ENCODE results near the gene ZNF41. TPM values are rescaled to one million over a fixed set of nuclear protein-coding genes. Genes with fewer than 3 reads are reported as not detected.
"Not testable (repeated sequence)": the region's sequence is repeated elsewhere in the genome, so short reads cannot be mapped to it uniquely, and the experiment has no call there.

Gene ZNF41
- total RNA-seq, 4 donors from 2014 or later = 5.5 to 11.3 (median 6.5) TPM

- Histone ChIP-seq H3K4me1 (peaks cover 3% of the 10 kb centered on the region), H3K36me3 (no peaks in the 10 kb centered on the region), H3K4me3 (no peak overlapping the region), H3K9me3 (no peaks in the 10 kb centered on the region), H3K27me3 (no peaks in the 10 kb centered on the region), H3K27ac (no peak overlapping the region)
- no peak for DNase-seq (ENCODE audit: low spot score in 2 of 2)
- no peak for TF ChIP-seq POLR2A (IDR thresholded peaks at IDR 0.05)
- TF ChIP-seq EP300 (IDR thresholded peaks at IDR 0.05) = no peak
- TF ChIP-seq POLR2AphosphoS5 (IDR thresholded peaks at IDR 0.05) = no peak
- no peak for TF ChIP-seq CTCF (IDR thresholded peaks at IDR 0.05)
- WGBS = 51% methylated on average over 3 of the region's 3 CpGs
Measured at GRCh38 chrX:47518144-47518543, 35.1 kb upstream of the ZNF41 start.

GRCh38 chrX:47515941-47516665 is 33.1 kb upstream of the ZNF41 start:
- no peak for DNase-seq (ENCODE audit: low spot score in 2 of 2)
- TF ChIP-seq POLR2A (IDR thresholded peaks at IDR 0.05) (no peak), CTCF (IDR thresholded peaks at IDR 0.05) (no peak), POLR2AphosphoS5 (IDR thresholded peaks at IDR 0.05) (no peak), EP300 (IDR thresholded peaks at IDR 0.05) (no peak)
- Histone ChIP-seq H3K27ac (no peak overlapping the region), H3K4me3 (no peak overlapping the region), H3K27me3 (no peaks in the 10 kb centered on the region), H3K9me3 (no peaks in the 10 kb centered on the region), H3K36me3 (no peaks in the 10 kb centered on the region), H3K4me1 (peaks cover 3% of the 10 kb centered on the region)
- 88% methylated on average over 8 of the region's 8 CpGs for WGBS

- WGBS = 66% methylated on average over 7 of the region's 7 CpGs
- Histone ChIP-seq H3K27me3 (no peaks in the 10 kb centered on the region), H3K4me1 (peaks cover 3% of the 10 kb centered on the region), H3K36me3 (no peaks in the 10 kb centered on the region), H3K4me3 (no peak overlapping the region), H3K9me3 (no peaks in the 10 kb centered on the region), H3K27ac (no peak overlapping the region)
- DNase-seq (ENCODE audit: low spot score in 2 of 2) = no peak
- no peak for TF ChIP-seq CTCF (IDR thresholded peaks at IDR 0.05)
- no peak for TF ChIP-seq POLR2AphosphoS5 (IDR thresholded peaks at IDR 0.05)
- TF ChIP-seq EP300 (IDR thresholded peaks at IDR 0.05) = no peak
- no peak for TF ChIP-seq POLR2A (IDR thresholded peaks at IDR 0.05)
Measured at GRCh38 chrX:47514533-47515235, 31.7 kb upstream of the ZNF41 start.

GRCh38 chrX:47513034-47513965 is 30.3 kb upstream of the ZNF41 start:
- not testable (repeated sequence) for DNase-seq (ENCODE audit: low spot score in 2 of 2); H3K27ac ChIP-seq

GRCh38 chrX:47512383-47512782 is 29.4 kb upstream of the ZNF41 start:
- H3K27me3 ChIP-seq; H3K9me3 ChIP-seq; H3K4me1 ChIP-seq; DNase-seq (ENCODE audit: low spot score in 2 of 2); H3K27ac ChIP-seq; H3K4me3 ChIP-seq; H3K36me3 ChIP-seq: not testable (repeated sequence)
- 68% methylated on average over 4 of the region's 6 CpGs for WGBS

More at GRCh38 chrX:47513034-47513965, 30.3 kb upstream of the ZNF41 start:
- H3K27me3 ChIP-seq, H3K36me3 ChIP-seq, H3K4me1 ChIP-seq, H3K9me3 ChIP-seq: not testable (repeated sequence)
- WGBS = 28% methylated on average over 27 of the region's 70 CpGs
- H3K4me3 ChIP-seq = peak overlapping the region; percentile 41
